Neural progenitor cell (in vitro differentiated cells): ENCODE measurements around the gene USP2. TPM values are rescaled to one million over a fixed set of nuclear protein-coding genes. Genes with fewer than 3 reads are reported as not detected.
A peak's percentile ranks its signal among the peaks of the same experiment; 100 is the strongest.

Experiments used
- DNase-seq: peaks from one replicate; pipeline ENCODE4 v3.0.0-alpha.2; 2016; ENCODE audit warnings: low spot score
- H2AFZ ChIP-seq: fragments of 200-600 bp; sonication (generic); replicated peaks from 2 replicates; pipeline ENCODE4 v1.6.1; 2016; ENCODE audit warnings: antibody characterized with exemption
- H3F3A ChIP-seq: fragments of 200-600 bp; sonication (generic); 2 replicates; pipeline ENCODE4 v1.6.1; 2016; ENCODE audit warnings: antibody characterized with exemption, low read depth
- H3K27ac ChIP-seq: fragments of 200-600 bp; sonication (generic); 2 replicates; pipeline ENCODE4 v1.5.1; 2016; ENCODE audit warnings: mild to moderate bottlenecking
- H3K27me3 ChIP-seq: fragments of 200-600 bp; sonication (generic); 2 replicates; pipeline ENCODE4 v1.6.1; 2016; ENCODE audit warnings: mild to moderate bottlenecking, moderate library complexity
- H3K36me3 ChIP-seq: fragments of 200-600 bp; sonication (generic); 2 replicates; pipeline ENCODE4 v1.5.1; 2016
- H3K4me1 ChIP-seq: fragments of 200-600 bp; sonication (generic); 2 replicates; pipeline ENCODE4 v1.6.1; 2016; ENCODE audit warnings: mixed run types
- H3K4me2 ChIP-seq: fragments of 200-600 bp; sonication (generic); 2 replicates; pipeline ENCODE4 v1.6.1; 2016
- H3K4me3 ChIP-seq: fragments of 200-600 bp; sonication (generic); 2 replicates; pipeline ENCODE4 v1.5.1; 2016
- H3K79me2 ChIP-seq: fragments of 200-600 bp; sonication (generic); 2 replicates; pipeline ENCODE4 v1.6.1; 2016; ENCODE audit warnings: low read depth
- H3K9ac ChIP-seq: fragments of 200-600 bp; sonication (generic); 2 replicates; pipeline ENCODE4 v1.6.1; 2016
- H3K9me3 ChIP-seq: fragments of 200-600 bp; sonication (generic); 2 replicates; pipeline ENCODE4 v1.5.1; 2016; ENCODE audit warnings: low read depth
- H4K20me1 ChIP-seq: fragments of 200-600 bp; sonication (generic); 2 replicates; pipeline ENCODE4 v1.6.1; 2016; ENCODE audit warnings: low read depth
- H3K27ac Mint-ChIP-seq: 3 replicates; pipeline ENCODE4 v1.8.0; 2021; ENCODE audit warnings: mixed read lengths
- H3K27me3 Mint-ChIP-seq: 2 replicates; pipeline ENCODE4 v1.8.0; 2022; ENCODE audit warnings: low read depth, mild to moderate bottlenecking, inconsistent platforms, moderate library complexity, mixed read lengths; ENCODE audit not compliant: insufficient read depth
- H3K36me3 Mint-ChIP-seq: 3 replicates; pipeline ENCODE4 v1.8.0; 2021; ENCODE audit warnings: mixed read lengths
- H3K4me1 Mint-ChIP-seq: 3 replicates; pipeline ENCODE4 v1.8.0; 2021; ENCODE audit warnings: mixed read lengths
- H3K4me3 Mint-ChIP-seq: 3 replicates; pipeline ENCODE4 v1.8.0; 2021; ENCODE audit warnings: mild to moderate bottlenecking, moderate library complexity, mixed read lengths
- H3K9me3 Mint-ChIP-seq: 3 replicates; pipeline ENCODE4 v1.8.0; 2020; ENCODE audit warnings: mixed read lengths
- CTCF ChIP-seq: fragments of 200-600 bp; sonication (generic); IDR thresholded peaks from 2 replicates; pipeline ENCODE4 v1.5.1; 2017; ENCODE audit warnings: antibody characterized with exemption, mild to moderate bottlenecking
- EZH2 ChIP-seq: fragments of 200-600 bp; sonication (generic); IDR thresholded peaks from 2 replicates; pipeline ENCODE4 v1.6.1; 2017; ENCODE audit warnings: antibody characterized with exemption, mild to moderate bottlenecking, moderate library complexity
- EZH2phosphoT487 ChIP-seq: fragments of 200-600 bp; sonication (generic); IDR thresholded peaks from 2 replicates; pipeline ENCODE4 v1.6.1; 2017; ENCODE audit warnings: antibody characterized with exemption
- total RNA-seq: library from RNA; depleted of rRNA; stranded (reverse); fragments of >200 nt; gene quantifications from 2 replicates; pipeline ENCODE4 v1.2.3, GENCODE V29; 2015; ENCODE audit warnings: low replicate concordance

The USP2 gene
- total RNA-seq, 1 donor from 2014 or later: 2.6 TPM

DNA sequence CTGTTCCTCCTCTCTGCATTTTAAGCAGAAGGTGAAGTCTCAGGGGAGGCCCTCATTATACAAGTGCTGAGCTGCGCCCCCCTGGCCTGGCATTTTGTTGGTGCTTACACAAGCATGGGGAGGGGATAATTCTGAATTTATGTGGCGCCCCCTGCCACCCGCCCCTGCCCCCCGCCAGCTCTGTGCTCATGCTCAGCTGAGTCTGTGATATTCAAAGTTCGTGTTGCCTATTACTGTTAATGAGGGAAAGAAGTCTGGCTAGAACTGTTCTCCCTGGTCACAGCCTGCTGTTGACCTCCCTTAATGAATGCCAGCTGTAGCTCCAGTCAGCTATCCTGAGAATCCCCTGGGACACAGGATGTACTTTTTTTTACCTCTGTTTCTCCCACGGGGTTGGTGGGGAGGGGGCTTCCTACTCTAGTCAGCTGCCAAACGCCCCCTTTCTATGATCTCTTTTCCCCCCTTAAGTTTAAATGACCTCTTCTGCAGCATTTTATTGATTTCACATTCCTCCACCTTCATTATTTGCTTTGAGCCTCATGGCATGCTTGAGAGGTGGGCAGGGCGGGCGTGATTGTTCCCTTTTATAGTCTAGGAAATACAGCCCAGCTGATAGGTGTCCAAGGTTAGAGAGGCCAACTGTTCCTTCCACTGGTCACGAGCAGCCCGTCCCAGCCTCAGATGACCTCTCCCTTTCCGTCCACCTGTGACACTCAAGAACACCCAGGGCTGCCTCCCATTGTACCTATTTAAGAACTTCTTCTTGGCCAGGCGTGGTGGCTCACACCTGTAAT, 12.2 kb downstream of the USP2 start:
- Mint-ChIP-seq H3K4me3 (no peak overlapping the region), H3K4me1 (peaks cover 62% of the 10 kb centered on the region), H3K27ac (no peak overlapping the region), H3K9me3 (peaks cover 2% of the 10 kb centered on the region), H3K27me3 (peaks cover 21% of the 10 kb centered on the region), H3K36me3 (no peaks in the 10 kb centered on the region)
- no peaks in the 10 kb centered on the region for H3K9me3 ChIP-seq
- H3K27me3 ChIP-seq: peaks cover 21% of the 10 kb centered on the region
- no peak overlapping the region for H3K27ac ChIP-seq
- H3K4me1 ChIP-seq: peaks cover 20% of the 10 kb centered on the region
- H3K36me3 ChIP-seq: no peaks in the 10 kb centered on the region
- no peaks in the 10 kb centered on the region for H3F3A ChIP-seq
- no peaks in the 10 kb centered on the region for H3K79me2 ChIP-seq
- TF ChIP-seq CTCF (no peak), EZH2phosphoT487 (no peak), EZH2 (no peak)
- DNase-seq: no peak
- H3K4me2 ChIP-seq: peak overlapping the region; percentile 3
- H4K20me1 ChIP-seq: peaks cover 12% of the 10 kb centered on the region
- H3K4me3 ChIP-seq: no peak overlapping the region
- no peak overlapping the region for H3K9ac ChIP-seq
- no peak overlapping the region for H2AFZ ChIP-seq

DNA sequence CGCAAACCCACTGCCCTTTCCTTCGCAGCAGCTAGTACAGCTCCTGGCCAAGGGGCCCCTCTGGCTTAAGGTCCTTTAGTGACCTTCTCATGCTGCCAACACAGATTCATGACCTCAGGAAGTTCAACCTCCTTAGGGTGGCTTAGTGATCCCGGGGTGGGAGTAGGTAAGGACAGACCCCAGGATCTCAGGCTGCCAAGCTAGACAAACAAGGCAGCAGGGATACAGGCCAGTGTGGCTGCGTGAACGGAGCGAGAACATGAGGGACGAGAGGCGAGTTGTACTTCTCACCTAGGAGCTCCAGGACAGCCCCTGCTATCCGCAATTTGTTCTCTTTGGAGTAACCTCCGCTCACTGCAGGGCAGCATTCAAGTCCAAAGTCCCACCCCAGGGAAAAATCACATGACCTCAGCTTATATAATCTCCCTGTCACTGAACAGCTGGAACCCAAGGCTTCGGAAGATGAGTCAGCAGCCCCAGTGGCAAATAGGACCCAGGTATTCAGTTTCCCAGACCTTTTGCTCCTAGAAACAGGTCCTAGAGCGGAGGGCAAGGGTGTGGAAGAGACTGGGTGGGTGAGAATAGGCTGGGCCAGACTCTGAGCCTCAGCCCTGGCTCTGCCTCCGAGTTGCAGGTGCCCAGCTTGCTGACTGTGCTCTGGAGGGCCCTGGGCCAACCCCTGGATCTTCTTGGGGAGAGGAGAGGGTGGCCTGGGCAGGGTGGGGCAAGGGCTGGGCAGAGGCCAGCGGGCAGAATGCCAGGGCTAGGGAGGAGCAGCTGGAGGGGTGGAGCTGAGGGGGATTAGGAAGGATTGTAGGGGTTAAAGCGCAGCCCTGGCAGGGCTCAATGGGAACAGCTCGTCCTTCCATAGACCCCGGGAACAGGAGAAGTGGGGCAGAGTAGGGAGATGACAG, 13.1 kb downstream of the USP2 start:
- Histone ChIP-seq H3K9me3 (no peaks in the 10 kb centered on the region), H3F3A (peaks cover under 1% of the 10 kb centered on the region), H4K20me1 (peaks cover 16% of the 10 kb centered on the region), H2AFZ (no peak overlapping the region), H3K79me2 (no peaks in the 10 kb centered on the region), H3K36me3 (no peaks in the 10 kb centered on the region), H3K9ac (no peak overlapping the region), H3K27ac (no peak overlapping the region), H3K4me2 (peak overlapping the region; percentile 3), H3K4me1 (peaks cover 21% of the 10 kb centered on the region), H3K4me3 (no peak overlapping the region), H3K27me3 (peaks cover 30% of the 10 kb centered on the region)
- Mint-ChIP-seq H3K4me3 (no peak overlapping the region), H3K9me3 (peaks cover 2% of the 10 kb centered on the region), H3K27ac (peak overlapping the region; percentile 37), H3K4me1 (peaks cover 56% of the 10 kb centered on the region), H3K27me3 (peaks cover 21% of the 10 kb centered on the region), H3K36me3 (no peaks in the 10 kb centered on the region)
- TF ChIP-seq EZH2 (no peak), CTCF (no peak), EZH2phosphoT487 (no peak)
- peak; percentile 52 for DNase-seq

DNA sequence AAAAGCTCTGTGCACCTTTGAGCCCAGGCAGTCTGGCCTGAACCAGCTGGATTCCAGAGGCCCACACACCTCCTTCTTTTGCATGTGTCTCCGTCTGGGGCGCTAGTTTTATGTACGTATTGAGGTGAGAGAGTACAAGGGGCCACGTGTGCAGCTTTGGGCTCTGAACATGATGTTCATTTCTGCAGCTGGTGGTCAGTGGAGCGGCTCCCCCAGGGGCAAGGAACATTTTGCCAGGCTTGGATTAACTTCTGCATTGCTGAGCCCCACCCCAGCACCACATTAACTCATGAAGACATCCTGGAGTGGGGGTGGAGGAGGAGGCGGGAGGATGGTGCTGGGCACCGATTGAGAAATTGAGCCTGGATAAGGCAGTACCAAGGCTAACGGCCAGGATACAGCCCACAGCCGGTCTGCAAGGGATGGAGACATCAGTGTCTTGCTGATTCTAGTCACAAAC, 13.8 kb downstream of the USP2 start:
- Mint-ChIP-seq H3K27ac (no peak overlapping the region), H3K4me1 (peaks cover 56% of the 10 kb centered on the region), H3K27me3 (peaks cover 23% of the 10 kb centered on the region), H3K4me3 (no peak overlapping the region), H3K9me3 (peaks cover 2% of the 10 kb centered on the region), H3K36me3 (no peaks in the 10 kb centered on the region)
- H3K27ac ChIP-seq: no peak overlapping the region
- no peak overlapping the region for H3K4me2 ChIP-seq
- no peak overlapping the region for H3K4me3 ChIP-seq
- H3K79me2 ChIP-seq: no peaks in the 10 kb centered on the region
- peaks cover 25% of the 10 kb centered on the region for H3K4me1 ChIP-seq
- no peak overlapping the region for H3K9ac ChIP-seq
- H3F3A ChIP-seq: peaks cover 8% of the 10 kb centered on the region
- no peak for DNase-seq
- no peak for TF ChIP-seq CTCF
- TF ChIP-seq EZH2: no peak
- no peak for TF ChIP-seq EZH2phosphoT487
- H2AFZ ChIP-seq: no peak overlapping the region
- H3K36me3 ChIP-seq: no peaks in the 10 kb centered on the region
- no peaks in the 10 kb centered on the region for H3K9me3 ChIP-seq
- peaks cover 22% of the 10 kb centered on the region for H4K20me1 ChIP-seq
- peaks cover 37% of the 10 kb centered on the region for H3K27me3 ChIP-seq
